Chondrocyte (in vitro differentiated cells): Measurements from ENCODE around the gene RASL11A. TPM values are rescaled to one million over a fixed set of nuclear protein-coding genes. Genes with fewer than 3 reads are reported as not detected.

Experiments
- DNase-seq: peaks from one replicate; pipeline ENCODE4 v3.0.0; 2021; ENCODE audit warnings: mixed read lengths, low spot score
- H3K27ac Mint-ChIP-seq: one replicate; pipeline ENCODE4 v1.8.0; 2021; ENCODE audit warnings: mild to moderate bottlenecking, moderate library complexity, mixed read lengths; ENCODE audit not compliant: unreplicated experiment
- H3K27me3 Mint-ChIP-seq: 2 replicates; pipeline ENCODE4 v1.8.0; 2021; ENCODE audit warnings: low read depth, mixed read lengths
- H3K36me3 Mint-ChIP-seq: 2 replicates; pipeline ENCODE4 v1.8.0; 2021; ENCODE audit warnings: low read depth, mixed read lengths
- H3K4me1 Mint-ChIP-seq: 2 replicates; pipeline ENCODE4 v1.8.0; 2021; ENCODE audit warnings: low read depth, mild to moderate bottlenecking, mixed read lengths
- H3K4me3 Mint-ChIP-seq: one replicate; pipeline ENCODE4 v1.8.0; 2021; ENCODE audit warnings: mild to moderate bottlenecking, moderate library complexity, mixed read lengths; ENCODE audit not compliant: unreplicated experiment
- H3K9me3 Mint-ChIP-seq: 2 replicates; pipeline ENCODE4 v1.8.0; 2021; ENCODE audit warnings: low read depth, mixed read lengths
- CTCF ChIP-seq: fragments of 200-600 bp; sonication (generic); IDR thresholded peaks from 2 replicates; pipeline ENCODE4 v1.5.0; 2021; ENCODE audit warnings: antibody characterized with exemption, mild to moderate bottlenecking, moderate library complexity
- total RNA-seq: library from RNA; stranded (reverse); gene quantifications from 3 replicates; pipeline ENCODE4 v1.2.1, GENCODE V29; 2021

RASL11A gene
- total RNA-seq, 1 donor from 2014 or later: 3.1 TPM

- DNase-seq: no peak
- H3K4me1 Mint-ChIP-seq: peaks cover 5% of the 10 kb centered on the region
- H3K27me3 Mint-ChIP-seq: peaks cover 4% of the 10 kb centered on the region
- H3K36me3 Mint-ChIP-seq: peaks cover 6% of the 10 kb centered on the region
- H3K27ac Mint-ChIP-seq: no peak overlapping the region
- H3K9me3 Mint-ChIP-seq: peaks cover 21% of the 10 kb centered on the region
- no peak for TF ChIP-seq CTCF
- H3K4me3 Mint-ChIP-seq: no peak overlapping the region
These were observed 36.7 kb upstream of the RASL11A start for GRCh38 chr13:27233964-27234363.

GRCh38 chr13:27236478-27236877, 34.2 kb upstream of the RASL11A start:
- Mint-ChIP-seq H3K36me3 (peaks cover 6% of the 10 kb centered on the region), H3K4me1 (peaks cover 5% of the 10 kb centered on the region), H3K4me3 (no peak overlapping the region), H3K27ac (no peak overlapping the region), H3K27me3 (peaks cover 4% of the 10 kb centered on the region), H3K9me3 (peaks cover 14% of the 10 kb centered on the region)
- TF ChIP-seq CTCF: no peak
- no peak for DNase-seq

GRCh38 chr13:27242702-27243101, 27.9 kb upstream of the RASL11A start:
- no peaks in the 10 kb centered on the region for H3K9me3 Mint-ChIP-seq
- H3K36me3 Mint-ChIP-seq: no peaks in the 10 kb centered on the region
- peaks cover 2% of the 10 kb centered on the region for H3K27me3 Mint-ChIP-seq
- no peaks in the 10 kb centered on the region for H3K4me1 Mint-ChIP-seq
- no peak overlapping the region for H3K27ac Mint-ChIP-seq
- TF ChIP-seq CTCF: no peak
- H3K4me3 Mint-ChIP-seq: no peak overlapping the region
- DNase-seq: no peak

GRCh38 chr13:27245610-27246009, 25.0 kb upstream of the RASL11A start:
- Mint-ChIP-seq H3K27ac (no peak overlapping the region), H3K9me3 (no peaks in the 10 kb centered on the region), H3K4me1 (peaks cover 3% of the 10 kb centered on the region), H3K4me3 (no peak overlapping the region), H3K36me3 (no peaks in the 10 kb centered on the region), H3K27me3 (peaks cover 2% of the 10 kb centered on the region)
- no peak for TF ChIP-seq CTCF
- no peak for DNase-seq

- no peaks in the 10 kb centered on the region for H3K9me3 Mint-ChIP-seq
- H3K27me3 Mint-ChIP-seq: no peaks in the 10 kb centered on the region
- H3K27ac Mint-ChIP-seq: peak overlapping the region; percentile 99
- TF ChIP-seq CTCF: no peak
- peaks cover 34% of the 10 kb centered on the region for H3K4me1 Mint-ChIP-seq
- H3K4me3 Mint-ChIP-seq: peak overlapping the region; percentile 87
- H3K36me3 Mint-ChIP-seq: peaks cover 9% of the 10 kb centered on the region
- DNase-seq: no peak
These were observed 19.8 kb upstream of the RASL11A start for GRCh38 chr13:27250833-27251165.
